Effector memory CD4-positive, alpha-beta T cell (primary cell): Measurements from ENCODE around the gene VIP.

Experiments used
- DNase-seq, 3 donors: peaks; one replicate each; pipeline ENCODE4 v3.0.0-alpha.2; 2020
- H3K27ac ChIP-seq: 2 replicates; pipeline ENCODE4 v1.7.0; 2013; ENCODE audit warnings: mild to moderate bottlenecking, low read length, moderate library complexity; ENCODE audit not compliant: insufficient read depth, poor library complexity, severe bottlenecking
- H3K27me3 ChIP-seq: replicated peaks from 2 replicates; pipeline ENCODE4 v1.7.0; 2013; ENCODE audit warnings: mild to moderate bottlenecking, low read length; ENCODE audit not compliant: insufficient read depth, control insufficient read depth, poor library complexity, severe bottlenecking
- H3K36me3 ChIP-seq: 2 replicates; pipeline ENCODE4 v1.7.0; 2013; ENCODE audit warnings: mild to moderate bottlenecking, low read length, moderate library complexity; ENCODE audit not compliant: control insufficient read depth, insufficient read depth
- H3K4me1 ChIP-seq: 2 replicates; pipeline ENCODE4 v1.7.0; 2013; ENCODE audit warnings: low read length, mild to moderate bottlenecking; ENCODE audit not compliant: control insufficient read depth, insufficient read depth, poor library complexity, severe bottlenecking
- H3K4me3 ChIP-seq: 2 replicates; pipeline ENCODE4 v1.7.0; 2013; ENCODE audit warnings: low read length, low read depth, mild to moderate bottlenecking; ENCODE audit not compliant: insufficient read depth, poor library complexity, severe bottlenecking
- H3K9me3 ChIP-seq: 2 replicates; pipeline ENCODE4 v1.7.0; 2013; ENCODE audit warnings: mild to moderate bottlenecking, low read length, moderate library complexity; ENCODE audit not compliant: control insufficient read depth

The VIP gene

GRCh38 chr6:152727507-152727906 lies 23.1 kb upstream of the VIP start:
- H3K9me3 ChIP-seq, result no peaks in the 10 kb centered on the region
- no peak overlapping the region for H3K27ac ChIP-seq
- no peaks in the 10 kb centered on the region for H3K36me3 ChIP-seq
- no peaks in the 10 kb centered on the region for H3K27me3 ChIP-seq
- no peaks in the 10 kb centered on the region for H3K4me1 ChIP-seq
- H3K4me3 ChIP-seq, result no peak overlapping the region
- DNase-seq, result no peak

- no peak overlapping the region for H3K27ac ChIP-seq
- no peaks in the 10 kb centered on the region for H3K4me1 ChIP-seq
- DNase-seq, result no peak
- no peaks in the 10 kb centered on the region for H3K9me3 ChIP-seq
- no peaks in the 10 kb centered on the region for H3K27me3 ChIP-seq
- no peak overlapping the region for H3K4me3 ChIP-seq
- H3K36me3 ChIP-seq, result no peaks in the 10 kb centered on the region
These were observed 16.0 kb upstream of the VIP start for GRCh38 chr6:152734630-152735029.

- Histone ChIP-seq H3K27ac (no peak overlapping the region), H3K9me3 (no peaks in the 10 kb centered on the region), H3K4me1 (no peaks in the 10 kb centered on the region), H3K27me3 (no peaks in the 10 kb centered on the region), H3K4me3 (no peak overlapping the region), H3K36me3 (no peaks in the 10 kb centered on the region)
- no peak for DNase-seq
These were observed 13.8 kb upstream of the VIP start for GRCh38 chr6:152736687-152737273.

GRCh38 chr6:152745509-152746171 lies 5.0 kb upstream of the VIP start:
- no peaks in the 10 kb centered on the region for H3K4me1 ChIP-seq
- DNase-seq, result no peak
- H3K9me3 ChIP-seq, result no peaks in the 10 kb centered on the region
- H3K27ac ChIP-seq, result no peak overlapping the region
- H3K4me3 ChIP-seq, result no peak overlapping the region
- no peaks in the 10 kb centered on the region for H3K27me3 ChIP-seq
- H3K36me3 ChIP-seq, result no peaks in the 10 kb centered on the region

- Histone ChIP-seq H3K27ac (no peak overlapping the region), H3K36me3 (no peaks in the 10 kb centered on the region), H3K4me3 (no peak overlapping the region), H3K27me3 (no peaks in the 10 kb centered on the region), H3K4me1 (no peaks in the 10 kb centered on the region), H3K9me3 (no peaks in the 10 kb centered on the region)
- DNase-seq, result no peak
These were observed 4.4 kb upstream of the VIP start for GRCh38 chr6:152746172-152746553.

- Histone ChIP-seq H3K9me3 (no peaks in the 10 kb centered on the region), H3K36me3 (no peaks in the 10 kb centered on the region), H3K4me1 (no peaks in the 10 kb centered on the region), H3K4me3 (no peak overlapping the region), H3K27ac (no peak overlapping the region), H3K27me3 (no peaks in the 10 kb centered on the region)
- no peak for DNase-seq
These were observed 1.8 kb upstream of the VIP start for GRCh38 chr6:152748843-152749242.

- Histone ChIP-seq H3K27me3 (no peaks in the 10 kb centered on the region), H3K4me3 (no peak overlapping the region), H3K27ac (no peak overlapping the region), H3K36me3 (no peaks in the 10 kb centered on the region), H3K4me1 (no peaks in the 10 kb centered on the region), H3K9me3 (no peaks in the 10 kb centered on the region)
- DNase-seq, result no peak
These were observed 1.3 kb upstream of the VIP start for GRCh38 chr6:152749336-152749735.

GRCh38 chr6:152765331-152765730 lies 14.7 kb downstream of the VIP start:
- Histone ChIP-seq H3K36me3 (no peaks in the 10 kb centered on the region), H3K9me3 (no peaks in the 10 kb centered on the region), H3K4me1 (no peaks in the 10 kb centered on the region), H3K4me3 (no peak overlapping the region), H3K27me3 (no peaks in the 10 kb centered on the region), H3K27ac (no peak overlapping the region)
- no peak for DNase-seq

GRCh38 chr6:152769159-152769558 lies 18.6 kb downstream of the VIP start:
- no peaks in the 10 kb centered on the region for H3K36me3 ChIP-seq
- no peak overlapping the region for H3K27ac ChIP-seq
- H3K27me3 ChIP-seq, result no peaks in the 10 kb centered on the region
- no peaks in the 10 kb centered on the region for H3K4me1 ChIP-seq
- DNase-seq, result no peak
- H3K4me3 ChIP-seq, result no peak overlapping the region
- H3K9me3 ChIP-seq, result no peaks in the 10 kb centered on the region

GRCh38 chr6:152769993-152770392 lies 19.4 kb downstream of the VIP start:
- Histone ChIP-seq H3K9me3 (no peaks in the 10 kb centered on the region), H3K27me3 (no peaks in the 10 kb centered on the region), H3K36me3 (no peaks in the 10 kb centered on the region), H3K4me3 (no peak overlapping the region), H3K4me1 (no peaks in the 10 kb centered on the region), H3K27ac (no peak overlapping the region)
- DNase-seq, result no peak
